Vagina (tissue), 2 donors: ENCODE measurements around the gene FEV.

Source experiments
- CTCF ChIP-seq, 3 experiments: fragments of 450-650 bp in 2 of 3; fragments of 200-600 bp in 1 of 3; sonication (generic) in 1 of 3; IDR thresholded peaks; one replicate each; pipeline ENCODE4 v1.5.1; 2017 to 2019; ENCODE audit warnings: antibody characterized with exemption in 3 of 3, mild to moderate bottlenecking in 2 of 3, moderate library complexity in 2 of 3
- POLR2A ChIP-seq, 2 donors: fragments of 450-650 bp; IDR thresholded peaks; one replicate each; pipeline ENCODE4 v1.6.1; 2017; ENCODE audit warnings: antibody characterized with exemption in 2 of 2, mild to moderate bottlenecking in 2 of 2, moderate library complexity in 2 of 2
- POLR2AphosphoS5 ChIP-seq, 2 donors: sonication (generic); formaldehyde crosslinking; IDR thresholded peaks; one replicate each; pipeline ENCODE4 v1.9.0; 2017; ENCODE audit warnings: antibody characterized with exemption in 2 of 2, mild to moderate bottlenecking in 2 of 2, low read depth in 1 of 2; ENCODE audit not compliant: insufficient read depth in 1 of 2

DNA sequence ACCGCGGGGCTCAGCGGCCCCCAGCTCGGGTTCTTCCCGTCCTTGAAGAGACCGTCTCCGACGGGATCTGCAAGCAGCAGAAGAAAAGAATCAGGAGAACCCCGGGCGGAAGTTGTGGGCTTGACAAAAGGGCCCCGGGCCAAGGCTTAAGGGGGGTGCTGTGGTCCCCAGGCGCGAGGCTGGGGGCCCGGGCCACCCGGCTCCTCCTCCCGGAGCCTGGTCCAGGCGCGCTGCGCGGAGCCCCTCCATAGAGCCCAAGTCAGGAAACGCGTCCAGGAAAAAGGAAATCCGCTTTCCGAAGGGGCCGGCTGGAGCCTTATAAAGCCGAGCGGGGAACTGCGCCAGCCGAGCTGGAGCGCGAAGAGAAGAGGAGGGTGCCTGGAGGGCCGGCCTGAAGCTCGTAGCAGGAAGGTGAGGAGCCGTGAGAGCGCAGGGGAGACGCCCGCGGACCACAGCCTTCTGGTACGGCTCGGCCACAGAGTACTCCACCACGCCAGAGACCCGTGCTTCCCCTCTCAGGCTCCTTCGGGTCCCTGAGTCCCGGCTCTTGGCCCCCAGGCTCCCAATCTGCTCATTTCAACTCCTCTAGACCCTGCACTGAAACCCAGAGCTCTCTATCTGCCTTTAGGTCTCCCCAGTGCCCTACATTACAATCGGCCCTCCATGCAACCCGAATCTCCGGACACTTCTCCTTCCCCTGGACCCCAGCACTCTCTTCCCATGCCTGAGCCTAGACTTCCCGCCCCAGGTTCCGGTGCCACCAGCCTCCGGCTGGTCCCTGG is 554 bp downstream of the FEV start:
- no peak for TF ChIP-seq CTCF (IDR thresholded peaks at IDR 0.05)
- TF ChIP-seq POLR2A (IDR thresholded peaks at IDR 0.05) = no peak
- no peak for TF ChIP-seq POLR2AphosphoS5 (IDR thresholded peaks at IDR 0.05; ENCODE audit: insufficient read depth in 1 of 2, low read depth in 1 of 2)
